SK-N-SH (cell line): ENCODE results near the gene CASD1.

ENCODE experiments used
- EP300 ChIP-seq, 2 experiments: IDR thresholded peaks; 2 replicates each; pipeline versions ENCODE4 v1.4.0 to v1.6.1; 2012; ENCODE audit warnings: borderline replicate concordance in 1 of 2, low read depth in 1 of 2, low read length in 1 of 2
- FOXJ3 ChIP-seq: sonication (generic); formaldehyde crosslinking; IDR thresholded peaks from 2 replicates; pipeline ENCODE4 v1.5.1; 2020; ENCODE audit warnings: mild to moderate bottlenecking, missing genetic modification reagents
- SIN3A ChIP-seq: IDR thresholded peaks from 2 replicates; pipeline ENCODE4 v1.6.1; 2012; ENCODE audit warnings: low read depth, mild to moderate bottlenecking, low read length, moderate library complexity, borderline replicate concordance
- YY1 ChIP-seq: IDR thresholded peaks from 2 replicates; pipeline ENCODE4 v1.4.0; 2012; ENCODE audit warnings: low read depth, mild to moderate bottlenecking
- TF ChIP-seq, protein P1 (sequence below): fragments of 200-600 bp; sonication (generic); IDR thresholded peaks from 2 replicates; pipeline ENCODE4 v1.6.1; 2017; ENCODE audit warnings: antibody characterized with exemption, mild to moderate bottlenecking, moderate library complexity
- TF ChIP-seq, protein P2 (sequence below): IDR thresholded peaks from 2 replicates; pipeline ENCODE4 v1.4.0; 2012; ENCODE audit warnings: low read depth, borderline replicate concordance

DNA sequence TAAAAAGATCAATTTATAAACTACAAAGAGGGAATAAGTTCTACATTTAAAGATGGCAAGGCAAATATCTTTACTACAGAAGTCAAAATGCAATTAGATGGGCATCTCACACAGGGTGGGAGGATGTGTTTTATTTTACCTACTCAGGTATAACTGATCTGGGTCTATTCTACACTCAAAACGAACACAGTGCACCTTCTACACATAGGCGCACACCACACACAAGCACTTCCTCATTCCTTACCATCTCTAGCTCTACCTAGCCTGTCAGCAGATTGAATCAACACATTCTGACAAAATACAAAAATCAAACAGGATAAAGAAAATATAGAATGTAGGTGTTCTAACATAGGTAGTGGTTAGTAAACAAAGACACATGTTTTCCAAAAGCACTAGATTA is 81.6 kb downstream of the CASD1 start:
- TF ChIP-seq, protein P1, sequence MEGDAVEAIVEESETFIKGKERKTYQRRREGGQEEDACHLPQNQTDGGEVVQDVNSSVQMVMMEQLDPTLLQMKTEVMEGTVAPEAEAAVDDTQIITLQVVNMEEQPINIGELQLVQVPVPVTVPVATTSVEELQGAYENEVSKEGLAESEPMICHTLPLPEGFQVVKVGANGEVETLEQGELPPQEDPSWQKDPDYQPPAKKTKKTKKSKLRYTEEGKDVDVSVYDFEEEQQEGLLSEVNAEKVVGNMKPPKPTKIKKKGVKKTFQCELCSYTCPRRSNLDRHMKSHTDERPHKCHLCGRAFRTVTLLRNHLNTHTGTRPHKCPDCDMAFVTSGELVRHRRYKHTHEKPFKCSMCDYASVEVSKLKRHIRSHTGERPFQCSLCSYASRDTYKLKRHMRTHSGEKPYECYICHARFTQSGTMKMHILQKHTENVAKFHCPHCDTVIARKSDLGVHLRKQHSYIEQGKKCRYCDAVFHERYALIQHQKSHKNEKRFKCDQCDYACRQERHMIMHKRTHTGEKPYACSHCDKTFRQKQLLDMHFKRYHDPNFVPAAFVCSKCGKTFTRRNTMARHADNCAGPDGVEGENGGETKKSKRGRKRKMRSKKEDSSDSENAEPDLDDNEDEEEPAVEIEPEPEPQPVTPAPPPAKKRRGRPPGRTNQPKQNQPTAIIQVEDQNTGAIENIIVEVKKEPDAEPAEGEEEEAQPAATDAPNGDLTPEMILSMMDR, result no peak
- TF ChIP-seq YY1 (no peak), FOXJ3 (no peak), SIN3A (no peak), EP300 (IDR thresholded peaks at IDR 0.05; ENCODE audit: borderline replicate concordance in 1 of 2, low read depth in 1 of 2, low read length in 1 of 2) (no peak)
- TF ChIP-seq, protein P2, sequence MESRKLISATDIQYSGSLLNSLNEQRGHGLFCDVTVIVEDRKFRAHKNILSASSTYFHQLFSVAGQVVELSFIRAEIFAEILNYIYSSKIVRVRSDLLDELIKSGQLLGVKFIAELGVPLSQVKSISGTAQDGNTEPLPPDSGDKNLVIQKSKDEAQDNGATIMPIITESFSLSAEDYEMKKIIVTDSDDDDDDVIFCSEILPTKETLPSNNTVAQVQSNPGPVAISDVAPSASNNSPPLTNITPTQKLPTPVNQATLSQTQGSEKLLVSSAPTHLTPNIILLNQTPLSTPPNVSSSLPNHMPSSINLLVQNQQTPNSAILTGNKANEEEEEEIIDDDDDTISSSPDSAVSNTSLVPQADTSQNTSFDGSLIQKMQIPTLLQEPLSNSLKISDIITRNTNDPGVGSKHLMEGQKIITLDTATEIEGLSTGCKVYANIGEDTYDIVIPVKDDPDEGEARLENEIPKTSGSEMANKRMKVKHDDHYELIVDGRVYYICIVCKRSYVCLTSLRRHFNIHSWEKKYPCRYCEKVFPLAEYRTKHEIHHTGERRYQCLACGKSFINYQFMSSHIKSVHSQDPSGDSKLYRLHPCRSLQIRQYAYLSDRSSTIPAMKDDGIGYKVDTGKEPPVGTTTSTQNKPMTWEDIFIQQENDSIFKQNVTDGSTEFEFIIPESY, result no peak
